K562 (cell line): ENCODE measurements around the gene GABARAP. TPM values are rescaled to one million over a fixed set of nuclear protein-coding genes. Genes with fewer than 3 reads are reported as not detected.

Source experiments
- ELF1 ChIP-seq: fragments of 200-800 bp; sonication (Bioruptor generic); IDR thresholded peaks from 2 replicates; pipeline ENCODE4 v1.6.1; 2016; ENCODE audit warnings: missing genetic modification characterization, missing compliant biosample characterization
- HNRNPL ChIP-seq: fragments of 200-400 bp; formaldehyde crosslinking; IDR thresholded peaks from 2 replicates; pipeline ENCODE4 v1.6.1; 2017; ENCODE audit warnings: low read depth, mild to moderate bottlenecking, low read length
- IFI16 ChIP-seq: fragments of 250-450 bp; sonication (Bioruptor Pico); IDR thresholded peaks from 2 replicates; pipeline ENCODE4 v2.1.2; 2022; ENCODE audit warnings: mild to moderate bottlenecking, inconsistent platforms
- PHF8 ChIP-seq: fragments of 200-600 bp; sonication (generic); IDR thresholded peaks from 2 replicates; pipeline ENCODE4 v1.6.1; 2012; ENCODE audit warnings: mixed run types, mild to moderate bottlenecking, inconsistent platforms, low read length, moderate library complexity, borderline replicate concordance
- SIN3A ChIP-seq, 2 experiments: fragments of 150-350 bp in 1 of 2; IDR thresholded peaks; 2 replicates each; pipeline ENCODE4 v1.6.1; 2011 to 2016; ENCODE audit warnings: borderline replicate concordance in 2 of 2, low read depth in 2 of 2, low read length in 2 of 2, mild to moderate bottlenecking in 2 of 2, moderate library complexity in 2 of 2; ENCODE audit not compliant: control insufficient read depth in 1 of 2
- SRSF9 ChIP-seq: fragments of 200-400 bp; formaldehyde crosslinking; IDR thresholded peaks from 2 replicates; pipeline ENCODE4 v1.6.1; 2017; ENCODE audit warnings: low read depth, low read length, borderline replicate concordance
- WHSC1 ChIP-seq: IDR thresholded peaks from one replicate; pipeline ENCODE4 v1.6.1; 2012; ENCODE audit warnings: low read length, control low read depth, inconsistent platforms
- ZNF764 ChIP-seq: fragments of 250-450 bp; sonication (Bioruptor Pico); IDR thresholded peaks from 2 replicates; pipeline ENCODE4 v1.4.0; 2020; ENCODE audit warnings: low read depth, mild to moderate bottlenecking, moderate library complexity
- polyA plus RNA-seq, 8 experiments: library from polyadenylated mRNA; depleted of rRNA in 4 of 8; stranded (reverse) in 5 of 8; unstranded in 3 of 8; fragments of >200 nt; fragmentation: Nextera tagmentation in 2 of 8; fragmentation: Illumina TruSeq in 1 of 8; extraction: Ambion mirVana in 2 of 8; extraction: Trizol in 1 of 8; gene quantifications; 2 replicates each; pipeline versions ENCODE4 v1.2.1 to v1.2.3, GENCODE V29; 2011 to 2014; ENCODE audit warnings: inconsistent platforms in 1 of 8, missing spikeins in 1 of 8
- total RNA-seq, 7 experiments: library from RNA; depleted of rRNA in 6 of 7; stranded (reverse); fragments of >200 nt in 6 of 7; fragmentation: Illumina TruSeq in 2 of 7; extraction: Trizol in 2 of 7; gene quantifications; 2 replicates each; pipeline versions ENCODE4 v1.2.1 to v1.2.3, GENCODE V29; 2011 to 2021; ENCODE audit warnings: low replicate concordance in 1 of 7
- TF ChIP-seq, protein P1 (sequence below): sonication (generic); formaldehyde crosslinking; IDR thresholded peaks from 2 replicates; pipeline ENCODE4 v1.9.0; 2022; ENCODE audit warnings: mild to moderate bottlenecking, missing genetic modification reagents
- TF ChIP-seq, protein P2 (sequence below), 2 experiments: fragments of 450-650 bp in 1 of 2; sonication (generic) in 1 of 2; formaldehyde crosslinking in 1 of 2; IDR thresholded peaks; 2 replicates each; pipeline versions ENCODE4 v1.7.1 to v1.9.0; 2016 to 2022; ENCODE audit warnings: inconsistent platforms in 1 of 2, mild to moderate bottlenecking in 1 of 2, missing genetic modification reagents in 1 of 2
- TF ChIP-seq, protein P3 (sequence below), 2 experiments: fragments of 450-650 bp; conservative IDR thresholded peaks; 2 replicates each; pipeline ENCODE4 v1.6.1; 2017; ENCODE audit warnings: mild to moderate bottlenecking in 2 of 2, moderate library complexity in 2 of 2
- TF ChIP-seq, protein P4 (sequence below): fragments of 450-650 bp; IDR thresholded peaks from 2 replicates; pipeline ENCODE4 v1.6.1; 2017; ENCODE audit warnings: mild to moderate bottlenecking, moderate library complexity

The GABARAP gene
- total and polyA plus RNA-seq, 9 of the 15 experiments (the other 6 are each of a cell fraction or from before 2014, with no cell fraction given), result 47.5 to 373 (median 152) TPM

DNA sequence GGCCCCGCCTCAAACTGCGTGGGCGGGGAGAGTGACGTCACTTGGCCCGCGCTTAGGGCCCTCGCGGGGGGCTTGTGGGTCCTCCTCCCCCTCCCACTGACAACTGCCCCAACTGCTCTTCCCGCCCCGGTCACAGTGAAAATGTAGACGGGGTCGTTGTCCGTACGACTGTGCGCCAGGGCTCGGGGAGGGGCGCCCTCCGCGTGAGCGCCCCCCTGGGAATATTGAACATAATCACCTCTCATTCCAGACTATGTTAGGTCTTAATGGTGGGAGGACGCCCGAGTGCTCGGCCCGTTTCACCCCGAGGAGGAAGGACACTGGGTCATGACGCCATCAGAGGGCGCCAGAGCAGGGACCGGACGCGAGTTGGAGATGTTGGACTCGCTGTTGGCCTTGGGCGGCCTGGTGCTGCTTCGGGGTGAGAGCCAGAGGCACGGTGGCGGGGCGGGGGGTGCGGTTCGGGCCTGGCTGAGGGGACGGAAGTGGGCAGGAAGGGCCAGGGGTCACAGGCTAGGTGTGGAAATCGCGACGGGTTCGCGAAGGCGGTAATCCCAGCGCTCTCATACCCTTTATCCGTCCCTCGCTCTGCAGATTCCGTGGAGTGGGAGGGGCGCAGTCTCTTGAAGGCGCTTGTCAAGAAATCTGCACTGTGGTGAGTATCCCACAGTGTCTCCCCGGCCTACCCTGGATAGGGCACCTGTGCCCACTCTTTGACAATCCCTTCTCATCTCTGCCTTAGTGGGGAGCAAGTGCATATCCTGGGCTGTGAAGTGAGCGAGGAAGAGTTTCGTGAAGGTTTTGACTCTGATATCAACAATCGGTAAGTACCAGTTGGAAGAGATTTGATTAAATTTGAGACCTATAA is 10.2 kb upstream of the GABARAP start, which contains the start of gene ELP5 (continued):
- no peak for TF ChIP-seq SRSF9
- TF ChIP-seq WHSC1, result no peak
- TF ChIP-seq, protein P1, sequence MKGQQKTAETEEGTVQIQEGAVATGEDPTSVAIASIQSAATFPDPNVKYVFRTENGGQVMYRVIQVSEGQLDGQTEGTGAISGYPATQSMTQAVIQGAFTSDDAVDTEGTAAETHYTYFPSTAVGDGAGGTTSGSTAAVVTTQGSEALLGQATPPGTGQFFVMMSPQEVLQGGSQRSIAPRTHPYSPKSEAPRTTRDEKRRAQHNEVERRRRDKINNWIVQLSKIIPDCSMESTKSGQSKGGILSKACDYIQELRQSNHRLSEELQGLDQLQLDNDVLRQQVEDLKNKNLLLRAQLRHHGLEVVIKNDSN (CRISPR knock-in tag), result peak; percentile 33; the same call in 1 of the 2 replicates
- TF ChIP-seq, protein P2, sequence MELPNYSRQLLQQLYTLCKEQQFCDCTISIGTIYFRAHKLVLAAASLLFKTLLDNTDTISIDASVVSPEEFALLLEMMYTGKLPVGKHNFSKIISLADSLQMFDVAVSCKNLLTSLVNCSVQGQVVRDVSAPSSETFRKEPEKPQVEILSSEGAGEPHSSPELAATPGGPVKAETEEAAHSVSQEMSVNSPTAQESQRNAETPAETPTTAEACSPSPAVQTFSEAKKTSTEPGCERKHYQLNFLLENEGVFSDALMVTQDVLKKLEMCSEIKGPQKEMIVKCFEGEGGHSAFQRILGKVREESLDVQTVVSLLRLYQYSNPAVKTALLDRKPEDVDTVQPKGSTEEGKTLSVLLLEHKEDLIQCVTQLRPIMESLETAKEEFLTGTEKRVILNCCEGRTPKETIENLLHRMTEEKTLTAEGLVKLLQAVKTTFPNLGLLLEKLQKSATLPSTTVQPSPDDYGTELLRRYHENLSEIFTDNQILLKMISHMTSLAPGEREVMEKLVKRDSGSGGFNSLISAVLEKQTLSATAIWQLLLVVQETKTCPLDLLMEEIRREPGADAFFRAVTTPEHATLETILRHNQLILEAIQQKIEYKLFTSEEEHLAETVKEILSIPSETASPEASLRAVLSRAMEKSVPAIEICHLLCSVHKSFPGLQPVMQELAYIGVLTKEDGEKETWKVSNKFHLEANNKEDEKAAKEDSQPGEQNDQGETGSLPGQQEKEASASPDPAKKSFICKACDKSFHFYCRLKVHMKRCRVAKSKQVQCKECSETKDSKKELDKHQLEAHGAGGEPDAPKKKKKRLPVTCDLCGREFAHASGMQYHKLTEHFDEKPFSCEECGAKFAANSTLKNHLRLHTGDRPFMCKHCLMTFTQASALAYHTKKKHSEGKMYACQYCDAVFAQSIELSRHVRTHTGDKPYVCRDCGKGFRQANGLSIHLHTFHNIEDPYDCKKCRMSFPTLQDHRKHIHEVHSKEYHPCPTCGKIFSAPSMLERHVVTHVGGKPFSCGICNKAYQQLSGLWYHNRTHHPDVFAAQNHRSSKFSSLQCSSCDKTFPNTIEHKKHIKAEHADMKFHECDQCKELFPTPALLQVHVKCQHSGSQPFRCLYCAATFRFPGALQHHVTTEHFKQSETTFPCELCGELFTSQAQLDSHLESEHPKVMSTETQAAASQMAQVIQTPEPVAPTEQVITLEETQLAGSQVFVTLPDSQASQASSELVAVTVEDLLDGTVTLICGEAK (IDR thresholded peaks at IDR 0.05), result no peak
- TF ChIP-seq, protein P2 (CRISPR knock-in tag; IDR thresholded peaks at IDR 0.05), result no peak
- TF ChIP-seq, protein P3, sequence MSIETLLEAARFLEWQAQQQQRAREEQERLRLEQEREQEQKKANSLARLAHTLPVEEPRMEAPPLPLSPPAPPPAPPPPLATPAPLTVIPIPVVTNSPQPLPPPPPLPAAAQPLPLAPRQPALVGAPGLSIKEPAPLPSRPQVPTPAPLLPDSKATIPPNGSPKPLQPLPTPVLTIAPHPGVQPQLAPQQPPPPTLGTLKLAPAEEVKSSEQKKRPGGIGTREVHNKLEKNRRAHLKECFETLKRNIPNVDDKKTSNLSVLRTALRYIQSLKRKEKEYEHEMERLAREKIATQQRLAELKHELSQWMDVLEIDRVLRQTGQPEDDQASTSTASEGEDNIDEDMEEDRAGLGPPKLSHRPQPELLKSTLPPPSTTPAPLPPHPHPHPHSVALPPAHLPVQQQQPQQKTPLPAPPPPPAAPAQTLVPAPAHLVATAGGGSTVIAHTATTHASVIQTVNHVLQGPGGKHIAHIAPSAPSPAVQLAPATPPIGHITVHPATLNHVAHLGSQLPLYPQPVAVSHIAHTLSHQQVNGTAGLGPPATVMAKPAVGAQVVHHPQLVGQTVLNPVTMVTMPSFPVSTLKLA (conservative IDR thresholded peaks at IDR 0.05), result peak; percentile 79 to 85
- TF ChIP-seq, protein P4, sequence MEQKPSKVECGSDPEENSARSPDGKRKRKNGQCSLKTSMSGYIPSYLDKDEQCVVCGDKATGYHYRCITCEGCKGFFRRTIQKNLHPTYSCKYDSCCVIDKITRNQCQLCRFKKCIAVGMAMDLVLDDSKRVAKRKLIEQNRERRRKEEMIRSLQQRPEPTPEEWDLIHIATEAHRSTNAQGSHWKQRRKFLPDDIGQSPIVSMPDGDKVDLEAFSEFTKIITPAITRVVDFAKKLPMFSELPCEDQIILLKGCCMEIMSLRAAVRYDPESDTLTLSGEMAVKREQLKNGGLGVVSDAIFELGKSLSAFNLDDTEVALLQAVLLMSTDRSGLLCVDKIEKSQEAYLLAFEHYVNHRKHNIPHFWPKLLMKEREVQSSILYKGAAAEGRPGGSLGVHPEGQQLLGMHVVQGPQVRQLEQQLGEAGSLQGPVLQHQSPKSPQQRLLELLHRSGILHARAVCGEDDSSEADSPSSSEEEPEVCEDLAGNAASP, result no peak
- peak; percentile 72 for TF ChIP-seq ELF1 (tag)
- TF ChIP-seq SIN3A (IDR thresholded peaks at IDR 0.05; ENCODE audit: borderline replicate concordance in 2 of 2, control insufficient read depth in 1 of 2, low read depth in 2 of 2, low read length in 2 of 2), result peak; percentile 74 to 80
- TF ChIP-seq PHF8, result peak; percentile 85
- TF ChIP-seq HNRNPL, result no peak
- no peak for TF ChIP-seq ZNF764 (CRISPR knock-in tag)
- TF ChIP-seq IFI16 (CRISPR knock-in tag), result no peak
